CD1c-positive myeloid dendritic cell (primary cell): ENCODE results near the gene MEGF6.

Source experiments
- DNase-seq: peaks from one replicate; pipeline ENCODE4 v3.0.0-alpha.2; 2016; ENCODE audit errors: extremely low spot score

The MEGF6 gene

GRCh38 chr1:3608154-3608553, 3.2 kb downstream of the MEGF6 start:
- DNase-seq: no peak

- DNase-seq: no peak
Observed at GRCh38 chr1:3607703-3608065, 3.6 kb downstream of the MEGF6 start.

GRCh38 chr1:3606779-3607702, 4.3 kb downstream of the MEGF6 start:
- no peak for DNase-seq

- DNase-seq: no peak
Observed at GRCh38 chr1:3604997-3605823, 6.1 kb downstream of the MEGF6 start.

DNA sequence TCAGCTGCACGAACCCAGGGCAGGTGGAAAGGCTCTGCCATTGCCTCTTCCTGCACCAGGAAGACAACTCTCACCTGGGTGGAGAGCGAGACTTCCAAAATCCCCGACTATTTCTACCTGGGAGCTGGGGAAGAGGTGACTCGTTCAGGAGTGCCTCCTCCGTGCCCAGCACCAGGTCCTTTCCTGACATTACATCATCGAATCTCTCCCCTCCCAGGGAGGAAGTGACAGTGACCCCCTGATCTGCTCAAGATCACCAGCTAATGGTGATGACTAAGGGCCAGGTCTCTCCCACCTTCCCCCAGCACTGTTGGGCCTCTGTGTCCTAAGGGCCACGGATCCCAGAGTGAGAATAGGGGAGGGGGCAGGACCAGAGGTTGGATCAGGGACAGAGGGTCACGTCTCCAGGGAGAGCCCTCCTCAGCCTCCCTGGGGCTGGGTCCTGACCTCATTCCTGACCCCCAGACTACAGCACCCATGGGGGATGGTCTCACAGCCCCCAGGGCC, 6.8 kb downstream of the MEGF6 start:
- DNase-seq: no peak

GRCh38 chr1:3603571-3604467, 7.5 kb downstream of the MEGF6 start:
- DNase-seq: no peak

DNA sequence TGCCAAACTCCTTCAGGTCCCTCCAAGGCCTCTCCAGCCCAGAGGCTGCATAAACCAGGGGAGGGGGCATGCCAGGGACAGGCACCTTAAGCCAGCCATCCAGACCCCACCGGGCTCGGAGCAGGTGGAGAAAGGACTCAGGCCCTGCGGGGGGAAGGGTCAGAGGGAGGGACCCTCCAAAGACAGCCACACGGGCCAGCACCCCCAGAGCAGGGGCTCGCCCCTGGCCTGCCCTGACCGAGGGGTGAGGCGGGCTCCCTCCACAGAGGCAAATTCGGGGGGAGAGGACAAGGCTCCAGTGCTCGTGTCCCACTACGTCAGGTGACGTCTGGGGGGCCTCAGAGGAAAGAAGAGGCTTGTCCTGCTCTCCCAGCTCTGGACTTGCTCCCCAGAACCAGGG, 8.2 kb downstream of the MEGF6 start:
- no peak for DNase-seq

- no peak for DNase-seq
Observed at GRCh38 chr1:3602375-3602774, 8.9 kb downstream of the MEGF6 start.

GRCh38 chr1:3601743-3602142, 9.6 kb downstream of the MEGF6 start:
- DNase-seq: no peak

- DNase-seq: no peak
Observed at GRCh38 chr1:3600354-3600753, 11.0 kb downstream of the MEGF6 start.

- DNase-seq: no peak
Observed at GRCh38 chr1:3599816-3600215, 11.5 kb downstream of the MEGF6 start.

GRCh38 chr1:3599286-3599811, 12.0 kb downstream of the MEGF6 start:
- DNase-seq: no peak

DNA sequence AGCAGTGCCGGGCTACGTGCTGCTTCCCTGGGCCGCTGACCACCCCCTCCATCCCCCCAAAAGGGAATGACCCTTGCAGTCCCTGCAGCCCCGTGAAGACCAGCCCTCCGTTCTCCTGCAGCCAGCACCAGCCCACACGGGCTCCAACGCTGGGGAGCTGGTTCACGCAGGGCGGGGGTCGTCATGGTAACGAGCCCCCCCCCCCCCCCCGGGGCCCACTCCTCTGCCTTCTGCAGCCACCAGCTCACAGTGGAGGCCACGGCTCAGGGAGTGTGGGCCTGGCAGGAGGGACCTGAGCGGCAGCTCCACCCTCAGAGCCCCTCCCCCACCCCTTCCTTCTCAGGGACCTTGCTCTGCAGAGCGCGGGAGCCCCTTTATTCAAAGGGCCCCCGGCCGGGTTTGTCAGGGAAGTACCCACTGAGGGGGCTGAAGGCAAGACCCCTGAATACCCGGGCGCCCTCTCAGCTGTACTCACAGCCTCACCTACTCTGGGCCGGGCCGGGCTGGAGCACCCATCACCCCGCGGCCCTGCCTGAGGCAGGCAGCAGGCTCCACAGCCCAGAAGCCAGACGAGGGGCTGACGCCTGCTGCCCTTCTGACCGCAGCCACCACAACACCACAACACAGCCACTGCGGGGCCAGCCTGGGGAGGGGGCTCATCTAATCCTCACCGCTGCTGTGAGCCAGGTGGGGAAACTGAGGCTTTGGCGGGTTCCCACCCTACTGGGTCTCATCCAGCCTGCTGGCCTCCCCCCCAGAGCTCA, 12.6 kb downstream of the MEGF6 start:
- DNase-seq: no peak

DNA sequence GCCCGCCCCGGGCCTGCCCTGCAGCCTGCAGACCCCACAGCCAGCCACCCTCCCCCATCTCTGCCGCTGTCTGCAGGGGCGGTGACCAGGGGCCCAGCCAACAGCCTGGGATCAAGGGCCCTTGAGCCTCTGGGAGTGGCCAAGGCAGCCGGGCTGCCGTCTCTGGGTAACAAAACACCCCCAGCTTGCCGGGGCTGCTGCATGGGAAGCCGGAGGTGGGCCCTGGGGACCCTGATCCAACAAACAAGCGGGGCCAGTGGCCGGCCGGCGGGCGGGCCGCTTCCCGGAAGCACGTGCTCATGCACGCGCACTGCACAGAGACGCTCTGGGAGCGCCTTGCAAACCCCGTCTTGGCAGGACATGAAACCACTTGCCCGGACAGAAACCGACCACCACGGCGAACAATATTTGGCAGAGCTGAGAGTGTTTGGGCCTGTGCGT, 13.2 kb downstream of the MEGF6 start:
- no peak for DNase-seq

DNA sequence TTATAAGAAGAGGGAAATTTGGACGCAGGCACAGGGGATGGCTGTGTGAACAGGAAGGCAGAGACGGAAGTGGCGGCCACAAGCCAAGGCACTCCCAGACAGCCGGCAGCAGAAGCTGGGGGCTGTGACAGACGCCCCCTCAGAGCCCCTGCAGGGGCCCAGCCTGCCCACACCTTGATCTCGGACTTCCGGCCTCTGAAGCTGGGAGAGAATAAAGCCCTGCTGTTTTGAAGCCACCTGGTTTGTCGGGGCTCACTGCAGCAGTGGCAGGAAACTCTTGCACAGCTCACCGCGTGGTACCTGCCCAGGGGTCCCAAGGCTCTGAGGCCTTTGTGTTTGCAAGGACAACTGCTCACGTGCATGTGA, 13.7 kb downstream of the MEGF6 start:
- DNase-seq: peak; percentile 17

DNA sequence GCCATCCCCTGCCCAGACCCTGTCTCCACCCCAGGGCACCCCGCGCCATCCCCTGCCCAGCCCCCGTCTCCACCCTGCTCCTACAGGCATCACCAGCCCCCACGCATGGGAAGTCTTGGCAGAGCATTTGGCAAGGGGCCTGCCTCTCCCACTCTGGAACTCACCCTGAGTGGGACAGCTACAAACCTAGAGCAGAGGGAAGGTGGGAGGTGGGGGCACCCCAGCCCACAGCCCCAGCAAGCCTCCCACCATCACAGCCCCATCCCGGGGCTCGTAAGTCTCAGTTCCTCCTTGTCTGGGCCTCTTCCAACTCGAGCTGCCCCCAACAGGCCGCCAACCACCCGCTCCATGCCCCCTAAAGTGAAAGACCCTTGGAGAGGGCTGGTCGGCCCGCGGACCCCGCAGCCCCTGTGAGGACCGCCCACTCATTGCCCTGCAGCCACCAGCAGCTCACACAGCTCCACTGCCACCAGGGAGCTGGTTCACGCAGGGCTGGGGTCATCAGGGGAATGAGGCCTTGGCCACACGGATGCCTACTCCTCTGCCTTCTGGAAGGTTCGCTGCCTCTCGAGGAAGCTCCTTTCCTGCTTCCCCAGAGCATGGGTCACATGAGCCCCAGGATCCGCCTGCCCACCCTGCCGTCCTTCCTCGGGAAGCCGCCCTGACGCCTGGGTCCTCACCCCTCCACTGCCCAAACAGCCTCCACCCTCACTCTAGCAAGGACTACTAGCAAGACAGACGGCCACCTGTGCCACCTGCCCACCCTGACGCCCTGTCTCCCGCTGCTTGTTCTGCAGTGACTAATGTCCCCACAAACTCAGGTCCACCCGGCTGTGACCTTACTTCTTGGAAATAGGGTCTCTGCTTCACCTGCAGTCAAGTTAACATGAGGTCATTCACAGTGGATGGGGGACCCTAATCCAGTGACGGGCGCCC, 14.4 kb downstream of the MEGF6 start:
- no peak for DNase-seq

- no peak for DNase-seq
Observed at GRCh38 chr1:3595949-3596348, 15.4 kb downstream of the MEGF6 start.

DNA sequence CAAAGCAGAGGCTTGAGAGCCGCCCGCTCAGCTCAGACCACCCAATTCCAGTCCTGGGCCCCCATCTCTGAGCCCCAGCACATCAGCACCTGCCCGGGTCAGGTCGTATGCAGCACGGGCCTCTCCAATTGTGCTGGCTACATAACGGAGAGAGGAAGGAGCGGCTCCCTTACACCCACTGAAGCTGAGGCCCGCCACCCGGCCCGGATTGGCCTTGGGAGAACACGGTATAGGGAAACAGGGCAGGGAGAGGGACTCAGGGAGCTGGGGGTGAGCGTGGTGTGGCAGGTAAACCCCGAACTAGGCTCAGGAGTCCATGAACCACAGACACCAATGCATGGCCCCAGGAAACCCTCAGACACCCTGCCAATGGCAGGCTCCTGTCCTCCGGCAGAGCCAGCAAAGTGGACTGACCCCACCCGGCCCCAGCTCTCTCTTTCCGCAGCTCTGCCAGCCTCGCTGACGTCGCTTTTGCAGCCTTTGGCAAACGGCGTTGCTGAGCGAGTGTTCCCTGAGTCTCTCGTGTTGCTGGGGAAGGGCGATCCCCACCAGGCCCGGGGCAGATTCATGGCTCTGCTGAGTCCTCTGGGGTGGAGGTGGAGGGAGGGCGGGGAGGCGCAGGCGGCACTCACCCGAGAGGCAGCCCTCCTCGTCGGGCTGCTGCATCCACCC, 16.5 kb downstream of the MEGF6 start:
- no peak for DNase-seq

DNA sequence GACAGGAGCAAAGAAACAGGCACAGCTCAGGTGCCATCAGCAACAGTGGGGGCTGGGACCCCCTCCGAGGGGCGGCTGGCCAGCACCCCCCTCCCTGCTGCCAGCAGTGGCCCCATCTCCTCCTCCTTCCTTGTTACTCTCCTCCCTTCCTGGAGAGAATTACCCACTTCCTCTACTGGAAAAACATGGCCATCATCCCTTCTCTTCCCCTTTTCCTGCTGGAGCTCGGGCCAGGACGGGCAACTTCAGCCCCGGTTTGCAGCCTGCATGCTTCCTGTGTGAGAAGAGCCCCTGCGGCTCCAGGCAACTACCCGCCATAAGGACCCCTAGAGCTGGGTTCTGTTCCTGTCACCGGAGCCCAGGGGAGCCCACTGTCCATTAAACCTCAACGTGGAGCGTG, 17.6 kb downstream of the MEGF6 start:
- DNase-seq: peak; percentile 17
